Measurements from ENCODE around the gene RYR1.

GRCh38 chr19:38545596-38545995, 112.1 kb downstream of the RYR1 start:
- no peak for TF ChIP-seq POLR2A (IDR thresholded peaks at IDR 0.05)
- TF ChIP-seq, protein P1, sequence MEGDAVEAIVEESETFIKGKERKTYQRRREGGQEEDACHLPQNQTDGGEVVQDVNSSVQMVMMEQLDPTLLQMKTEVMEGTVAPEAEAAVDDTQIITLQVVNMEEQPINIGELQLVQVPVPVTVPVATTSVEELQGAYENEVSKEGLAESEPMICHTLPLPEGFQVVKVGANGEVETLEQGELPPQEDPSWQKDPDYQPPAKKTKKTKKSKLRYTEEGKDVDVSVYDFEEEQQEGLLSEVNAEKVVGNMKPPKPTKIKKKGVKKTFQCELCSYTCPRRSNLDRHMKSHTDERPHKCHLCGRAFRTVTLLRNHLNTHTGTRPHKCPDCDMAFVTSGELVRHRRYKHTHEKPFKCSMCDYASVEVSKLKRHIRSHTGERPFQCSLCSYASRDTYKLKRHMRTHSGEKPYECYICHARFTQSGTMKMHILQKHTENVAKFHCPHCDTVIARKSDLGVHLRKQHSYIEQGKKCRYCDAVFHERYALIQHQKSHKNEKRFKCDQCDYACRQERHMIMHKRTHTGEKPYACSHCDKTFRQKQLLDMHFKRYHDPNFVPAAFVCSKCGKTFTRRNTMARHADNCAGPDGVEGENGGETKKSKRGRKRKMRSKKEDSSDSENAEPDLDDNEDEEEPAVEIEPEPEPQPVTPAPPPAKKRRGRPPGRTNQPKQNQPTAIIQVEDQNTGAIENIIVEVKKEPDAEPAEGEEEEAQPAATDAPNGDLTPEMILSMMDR (IDR thresholded peaks at IDR 0.05), result no peak

All from right lobe of liver (tissue), 4 donors.